GM04504 (cell line): Measurements from ENCODE around the gene GCC2.
"Not testable (repeated sequence)": the region's sequence is repeated elsewhere in the genome, so short reads cannot be mapped to it uniquely, and the experiment has no call there.

Source experiments
- DNase-seq: peaks from one replicate; pipeline ENCODE4 v3.0.0-alpha.2; 2012; ENCODE audit warnings: low read depth

GCC2 gene

DNA sequence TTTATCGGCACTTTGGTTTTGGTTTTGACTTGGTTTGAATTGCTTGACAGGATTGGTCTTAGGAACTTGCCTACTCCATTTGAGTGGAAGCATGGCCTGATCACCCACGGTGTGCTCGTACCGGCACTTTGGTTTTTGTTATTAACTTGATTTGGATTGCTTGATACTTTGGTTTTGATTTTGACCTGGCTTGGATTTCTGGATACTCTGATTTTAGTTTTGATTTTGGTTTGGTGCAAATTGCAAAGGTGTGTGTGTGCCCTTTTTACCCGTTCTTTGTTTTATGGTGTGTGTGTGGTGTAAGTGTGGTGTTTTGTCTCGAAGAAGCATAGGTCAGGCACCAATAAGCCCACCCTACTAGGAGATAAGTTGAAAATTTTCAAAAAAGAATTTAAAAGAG lies 75.7 kb downstream of the GCC2 start:
- DNase-seq: not testable (repeated sequence)

GRCh38 chr2:108525258-108525657 lies 76.3 kb downstream of the GCC2 start:
- not testable (repeated sequence) for DNase-seq

DNA sequence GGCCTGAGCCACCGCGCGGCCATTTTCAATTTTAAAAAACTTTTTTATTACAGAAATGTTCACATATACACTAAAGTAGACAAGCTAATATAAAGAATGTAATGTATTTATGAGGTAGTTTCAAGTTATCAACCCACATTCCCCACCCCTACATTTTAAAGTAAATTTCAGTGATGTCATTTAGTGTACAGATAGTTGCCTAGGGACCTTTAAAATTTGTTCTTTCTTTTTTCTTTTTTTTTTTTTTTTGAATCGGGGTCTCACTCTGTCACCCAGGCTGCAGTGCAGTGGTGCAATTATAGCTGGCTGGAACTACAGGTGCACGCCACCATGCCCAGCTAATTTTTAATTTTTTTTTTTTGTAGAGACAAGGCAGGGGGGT lies 82.7 kb downstream of the GCC2 start:
- DNase-seq: no peak

DNA sequence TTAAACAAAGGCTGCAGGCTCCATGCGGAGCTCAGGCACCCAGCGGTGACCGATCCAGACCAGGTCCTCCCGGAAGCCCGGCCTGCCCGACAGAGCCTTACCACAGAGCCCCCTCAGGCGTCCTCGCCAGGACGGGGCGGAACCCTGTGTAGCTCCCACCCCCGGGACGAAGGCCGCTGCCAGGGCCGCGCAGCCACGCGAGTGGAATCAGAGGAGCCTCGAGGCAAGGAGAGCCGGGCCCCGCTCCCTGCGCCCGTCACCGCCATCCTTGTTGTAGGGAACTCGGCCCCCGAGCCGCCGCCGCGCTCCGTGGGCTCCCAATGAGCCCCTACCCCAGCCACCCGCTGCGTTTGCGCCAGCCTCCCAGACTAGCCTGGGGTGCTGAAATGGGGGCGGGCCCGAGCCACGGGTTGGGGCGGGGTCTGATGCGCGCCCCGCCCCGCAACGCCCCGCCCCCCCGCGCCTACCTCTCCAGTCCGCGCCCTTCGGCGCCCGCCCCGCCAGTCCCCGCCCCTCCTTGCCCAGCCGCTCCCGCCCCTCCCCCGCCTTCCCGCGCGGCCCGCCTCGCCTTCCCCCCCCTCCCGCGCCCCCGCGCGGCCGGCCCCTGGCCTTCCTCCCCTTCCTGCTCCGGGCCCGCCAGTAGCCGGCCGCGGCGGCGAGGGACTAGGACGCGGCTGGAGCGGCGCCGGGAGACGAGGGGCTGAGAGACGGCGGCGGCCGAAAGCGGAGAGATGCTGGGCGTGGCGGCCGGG lies 85.0 kb downstream of the GCC2 start, which contains the start of gene LIMS1:
Gene LIMS1 (plus strand): TSS at position 639 of the 752 bp plus-strand sequence. CDS start 93 bp downstream, at position 732.
- peak; percentile 68 for DNase-seq

DNA sequence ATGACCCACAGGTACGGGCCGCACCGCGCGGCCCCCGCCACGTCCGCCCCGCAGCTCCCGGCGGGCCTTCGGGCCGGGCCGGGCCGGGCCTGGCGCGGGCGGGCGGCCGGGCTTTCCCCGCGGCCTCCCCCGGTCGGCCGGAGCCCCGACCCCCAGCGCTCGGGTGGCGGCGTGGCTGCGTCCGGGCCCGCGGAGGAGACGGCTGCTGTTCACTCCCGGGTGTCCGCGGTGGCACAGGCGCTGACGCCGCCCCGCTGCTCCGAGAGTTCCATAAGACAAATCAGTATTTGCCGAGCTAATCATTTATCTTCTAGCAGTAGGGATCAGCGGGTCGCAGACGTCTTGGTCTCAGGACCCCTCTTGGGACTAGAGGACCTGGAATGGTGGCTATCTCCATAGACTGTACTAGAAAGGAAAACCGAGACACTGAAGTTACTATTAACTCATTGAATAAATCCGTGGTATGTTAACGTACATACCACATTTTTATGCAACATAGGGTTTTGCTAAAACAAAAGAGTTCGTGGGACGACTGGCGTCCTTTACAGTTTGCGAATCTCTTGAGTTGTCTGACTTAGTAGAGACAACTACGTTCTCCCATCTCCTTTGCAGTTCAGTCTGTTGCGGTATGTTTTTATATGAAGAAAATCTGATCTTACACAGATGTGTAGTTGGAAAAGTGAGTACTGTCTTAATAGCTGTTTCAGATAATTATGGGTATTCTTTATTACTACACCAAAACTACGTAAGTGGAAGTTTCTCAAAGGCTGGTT lies 85.8 kb downstream of the GCC2 start:
- DNase-seq: peak; percentile 9

DNA sequence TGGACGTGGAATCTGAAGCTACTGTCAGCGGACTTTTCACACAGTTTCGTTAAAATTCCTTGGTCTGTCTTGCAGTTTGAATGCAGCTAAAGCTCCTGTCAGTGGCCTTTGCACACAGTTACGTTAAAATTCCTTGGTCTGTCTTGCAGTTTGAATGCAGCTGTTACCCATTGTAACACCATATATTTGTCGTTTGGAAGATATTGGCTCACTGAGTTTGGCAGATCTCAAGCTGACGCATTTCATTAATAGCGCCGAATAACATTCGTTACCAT lies 86.3 kb downstream of the GCC2 start:
- DNase-seq: peak; percentile 8

DNA sequence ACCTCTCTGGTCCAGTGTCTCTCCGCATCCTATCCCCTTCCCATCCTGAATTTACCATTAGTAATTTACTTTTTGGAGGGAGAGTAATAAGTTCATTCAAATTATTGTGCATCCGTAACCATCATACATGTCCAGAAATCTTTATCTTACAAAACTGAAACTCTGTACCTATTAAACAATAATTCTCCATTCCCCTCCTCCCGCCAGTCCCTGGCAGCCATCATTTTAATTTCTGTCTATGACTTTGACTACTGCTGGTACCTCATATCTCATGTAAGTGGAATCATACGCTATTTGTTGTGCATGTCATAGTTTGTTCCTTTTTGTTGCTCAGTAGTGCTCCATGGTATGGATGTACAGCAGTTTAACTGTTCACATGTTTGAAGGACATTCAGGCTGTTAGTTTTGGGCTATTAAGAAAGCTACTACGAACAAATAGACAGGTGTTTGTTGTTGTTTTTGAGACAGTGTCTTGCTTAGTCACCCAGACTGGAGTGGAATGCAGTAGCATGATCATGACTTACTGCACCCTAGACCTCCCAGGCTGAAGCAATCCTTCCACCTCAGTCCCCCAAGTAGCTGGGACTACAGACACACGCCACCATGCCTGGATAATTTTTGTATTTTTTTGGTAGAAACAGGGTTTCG lies 87.3 kb downstream of the GCC2 start:
- no peak for DNase-seq

DNA sequence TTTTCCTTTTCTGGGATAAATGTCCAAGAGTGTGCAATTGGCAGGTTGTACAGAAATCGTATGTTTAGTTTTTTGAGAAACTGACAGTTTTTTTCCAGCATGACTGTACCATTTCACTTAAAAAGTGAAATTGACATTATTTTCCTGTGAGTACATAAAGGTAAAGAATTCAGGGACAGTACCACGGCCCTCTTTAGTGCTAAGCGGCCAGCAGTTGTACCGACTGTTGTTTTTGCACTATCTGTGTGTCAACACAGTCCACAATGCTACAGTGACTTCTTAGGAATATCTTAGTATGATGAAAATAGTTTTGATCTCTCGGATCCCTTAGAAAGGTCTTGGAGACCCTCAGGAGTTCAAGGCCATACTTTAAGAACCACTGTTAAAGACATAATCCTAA lies 87.9 kb downstream of the GCC2 start:
- no peak for DNase-seq

DNA sequence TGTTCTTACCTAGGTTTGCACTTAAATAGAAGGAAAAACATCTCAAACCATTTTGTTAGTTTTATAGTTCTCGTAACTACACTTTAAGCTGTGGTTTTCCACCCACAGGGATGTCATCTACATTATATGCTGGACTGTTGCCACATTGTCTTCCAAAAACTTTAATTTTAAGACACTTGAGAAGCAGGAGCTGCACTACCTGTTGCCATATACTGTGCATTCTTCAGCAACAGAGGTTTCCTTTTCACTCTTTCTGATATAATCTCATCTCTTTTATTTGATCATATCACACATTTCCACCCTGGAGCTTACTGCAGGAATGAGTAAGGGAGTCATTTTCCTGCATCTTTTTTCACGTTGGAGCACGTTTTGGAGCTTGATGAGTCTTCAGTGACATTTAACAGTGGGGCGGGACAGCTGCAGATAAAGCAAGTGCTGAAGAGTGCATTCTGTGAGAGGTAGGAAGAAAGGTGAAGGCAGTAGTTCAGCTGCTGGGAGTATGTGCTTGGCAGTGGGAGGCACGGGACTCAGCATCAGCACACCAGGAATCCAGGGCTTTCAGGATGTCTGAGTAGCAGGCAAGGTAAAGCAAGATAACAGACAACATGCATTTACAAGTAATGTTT lies 89.1 kb downstream of the GCC2 start:
- DNase-seq: no peak

DNA sequence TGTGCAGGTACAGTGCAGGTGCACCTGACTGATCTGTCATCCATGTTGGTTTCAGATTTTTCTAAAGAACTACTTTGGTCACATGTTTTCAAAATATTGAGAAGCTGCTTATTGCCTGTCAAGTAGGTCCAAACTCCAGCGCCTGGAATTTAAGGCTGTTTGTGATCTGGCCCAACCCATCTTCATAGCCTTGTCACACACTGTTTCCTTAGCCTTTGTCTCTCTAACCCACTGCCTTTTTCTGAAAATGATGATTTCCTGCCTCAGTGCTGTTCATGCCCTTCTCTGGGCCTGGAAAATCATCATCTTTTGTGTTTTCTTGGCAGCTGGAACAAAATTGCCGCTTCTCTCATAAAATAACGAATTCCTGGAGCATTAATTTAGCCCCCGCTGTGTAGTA lies 92.4 kb downstream of the GCC2 start:
- no peak for DNase-seq

- DNase-seq: peak; percentile 43
Observed at GRCh38 chr2:108542071-108542470, 93.1 kb downstream of the GCC2 start.

GRCh38 chr2:108547606-108548005 lies 98.6 kb downstream of the GCC2 start:
- DNase-seq: no peak

DNA sequence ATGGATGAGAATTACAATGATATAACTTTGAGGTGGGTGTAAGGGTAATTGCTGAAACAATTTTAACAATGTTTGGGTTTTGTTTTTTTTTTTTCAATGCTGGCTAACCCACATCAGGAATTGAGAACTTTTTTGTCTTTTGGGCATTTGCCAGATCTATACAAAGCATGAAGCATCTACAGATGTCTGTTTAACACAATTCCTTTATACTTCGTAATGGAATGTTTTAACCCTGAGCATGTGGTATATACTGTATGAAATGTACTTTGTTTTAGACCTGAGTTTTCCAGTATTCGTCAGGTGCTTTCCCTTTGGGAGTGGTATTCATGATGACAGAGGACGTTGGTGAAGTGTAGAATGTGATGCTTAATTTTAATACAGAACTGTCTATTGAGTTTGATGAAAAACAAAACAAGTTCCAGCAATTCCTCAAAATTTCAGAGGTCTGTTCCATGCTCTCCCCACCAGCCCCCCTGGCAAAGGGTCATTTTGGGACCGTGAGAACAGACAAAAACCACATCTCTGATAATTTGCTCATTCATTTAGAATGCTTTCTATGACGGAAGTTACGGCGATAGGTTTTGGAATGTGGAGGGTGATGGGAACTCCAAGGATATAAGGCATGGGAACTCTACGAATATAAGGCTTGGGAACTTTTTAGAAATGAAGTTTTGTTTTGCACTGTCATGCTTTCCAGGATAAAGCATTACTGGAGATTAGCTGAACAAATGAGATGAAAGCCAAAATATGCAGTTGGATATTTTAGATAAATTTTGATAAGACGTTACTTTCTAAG lies 99.4 kb downstream of the GCC2 start:
- DNase-seq: no peak

DNA sequence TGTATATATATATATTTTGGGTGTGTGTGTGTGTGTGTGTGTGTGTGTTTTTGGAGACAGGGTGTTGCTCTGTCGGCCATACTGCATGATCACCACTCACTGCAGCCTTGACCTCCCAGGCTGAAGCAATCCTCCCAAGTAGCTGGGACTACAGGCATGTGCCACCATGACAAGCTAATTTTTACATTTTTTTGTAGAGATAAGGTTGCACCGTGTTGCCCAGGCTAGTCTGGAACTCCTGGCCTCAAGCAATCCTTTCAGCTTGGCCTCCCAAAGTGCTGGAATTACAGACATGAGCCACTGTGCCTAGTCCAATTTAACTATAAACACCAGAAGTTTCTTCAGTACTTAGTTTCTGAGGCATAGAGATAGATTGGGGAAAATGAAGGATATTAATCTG lies 103.6 kb downstream of the GCC2 start:
- no peak for DNase-seq

- no peak for DNase-seq
Observed at GRCh38 chr2:108553209-108553919, 104.4 kb downstream of the GCC2 start.

DNA sequence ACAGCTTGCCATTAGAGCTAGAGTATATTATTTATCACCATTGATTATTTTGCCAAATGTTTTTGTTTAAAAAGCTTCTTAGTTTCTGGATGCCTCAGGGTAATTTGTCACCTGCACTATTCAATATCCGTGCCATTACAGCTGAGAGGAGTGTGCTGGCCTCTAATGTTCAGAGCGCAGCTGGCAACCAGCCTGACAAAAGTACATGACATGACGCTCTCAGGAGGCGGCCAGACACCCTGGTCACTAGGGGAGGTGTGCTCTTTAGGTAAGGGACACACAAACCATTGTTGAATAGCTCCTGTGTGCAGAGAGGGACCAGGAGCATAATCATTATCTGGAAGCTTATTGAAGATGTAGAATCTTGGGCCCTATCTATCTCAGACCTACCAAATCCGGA lies 105.5 kb downstream of the GCC2 start:
- no peak for DNase-seq

DNA sequence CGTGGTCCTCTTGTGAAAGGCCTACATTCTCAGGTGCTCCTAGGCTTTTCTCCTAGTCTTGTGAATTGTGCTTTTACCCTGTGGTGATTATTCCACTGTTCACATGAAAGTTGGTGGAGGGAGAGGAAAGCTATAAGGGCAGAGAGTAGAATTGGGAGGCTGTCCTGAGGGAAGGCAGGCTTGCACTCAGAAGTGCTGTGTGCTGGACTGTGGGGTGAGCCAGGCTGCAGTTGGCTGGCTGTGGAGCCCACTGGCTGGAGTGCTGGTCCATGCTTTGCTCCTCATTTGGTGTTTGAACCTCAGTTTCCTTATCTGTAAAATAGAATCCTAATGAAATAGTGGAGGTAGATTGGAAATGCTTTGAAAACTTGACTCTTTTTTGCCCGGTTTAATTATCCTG lies 106.6 kb downstream of the GCC2 start:
- no peak for DNase-seq

DNA sequence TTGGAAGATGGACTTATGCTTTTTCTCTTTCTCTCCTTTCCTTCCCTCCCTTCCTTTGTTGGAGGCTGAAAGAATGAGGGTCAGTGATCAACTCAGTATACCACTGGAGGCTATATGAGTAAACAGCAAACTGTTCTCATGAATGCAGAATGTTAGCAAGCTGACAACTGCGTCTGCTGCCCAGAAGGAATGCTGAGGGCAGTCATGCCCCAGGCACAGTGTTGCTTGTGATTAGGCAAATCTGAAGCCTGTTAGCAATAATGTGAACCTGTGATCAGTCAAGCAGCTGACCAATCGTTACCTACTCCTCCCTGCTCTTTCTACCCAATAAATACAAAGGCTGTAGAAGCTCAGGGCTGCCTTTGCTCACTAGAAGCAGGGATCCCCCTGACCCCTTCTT lies 107.6 kb downstream of the GCC2 start:
- DNase-seq: peak; percentile 16
